ENCODE results near the gene ABCC8.

- no peak for TF ChIP-seq EP300 (IDR thresholded peaks at IDR 0.05; ENCODE audit: low read length)
- TF ChIP-seq CREB1 (IDR thresholded peaks at IDR 0.05) = no peak
- TF ChIP-seq CREB1 (CRISPR knock-in tag; IDR thresholded peaks at IDR 0.05) = no peak
- TF ChIP-seq MAFF (IDR thresholded peaks at IDR 0.05; ENCODE audit: low read length) = no peak
- TF ChIP-seq POLR2AphosphoS5 (IDR thresholded peaks at IDR 0.05; ENCODE audit: control insufficient read depth, insufficient read depth, low read depth, low read length) = no peak
- TF ChIP-seq ZNF24 (IDR thresholded peaks at IDR 0.05) = no peak
- TF ChIP-seq RCOR1 (IDR thresholded peaks at IDR 0.05; ENCODE audit: borderline replicate concordance in 1 of 2, low read depth in 2 of 2, low read length in 2 of 2) = no peak
These were observed 106.9 kb downstream of the ABCC8 start for GRCh38 chr11:17369684-17370243.
